ENCODE data around the gene EFR3B. TPM values are rescaled to one million over a fixed set of nuclear protein-coding genes. Genes with fewer than 3 reads are reported as not detected.
"Not testable (repeated sequence)": the region's sequence is repeated elsewhere in the genome, so short reads cannot be mapped to it uniquely, and the experiment has no call there.

Gene EFR3B
- total RNA-seq, 4 donors from 2014 or later = under 0.01 to 6.1 (median 1.3) TPM; not detected in 1

- DNase-seq = no peak
- Histone ChIP-seq H3K27ac (no peak overlapping the region), H3K9me3 (no peaks in the 10 kb centered on the region), H3K36me3 (no peaks in the 10 kb centered on the region), H3K4me3 (no peak overlapping the region), H3K4me1 (no peaks in the 10 kb centered on the region), H3K27me3 (no peaks in the 10 kb centered on the region)
- intact Hi-C loops (cut with DNase I; ENCODE audit: low total_unique reads) = no loop called here
- no peak for TF ChIP-seq CTCF (IDR thresholded peaks at IDR 0.05)
- TF ChIP-seq POLR2A (IDR thresholded peaks at IDR 0.05) = no peak
Measured at GRCh38 chr2:25119263-25119662, 77.4 kb downstream of the EFR3B start.

DNA sequence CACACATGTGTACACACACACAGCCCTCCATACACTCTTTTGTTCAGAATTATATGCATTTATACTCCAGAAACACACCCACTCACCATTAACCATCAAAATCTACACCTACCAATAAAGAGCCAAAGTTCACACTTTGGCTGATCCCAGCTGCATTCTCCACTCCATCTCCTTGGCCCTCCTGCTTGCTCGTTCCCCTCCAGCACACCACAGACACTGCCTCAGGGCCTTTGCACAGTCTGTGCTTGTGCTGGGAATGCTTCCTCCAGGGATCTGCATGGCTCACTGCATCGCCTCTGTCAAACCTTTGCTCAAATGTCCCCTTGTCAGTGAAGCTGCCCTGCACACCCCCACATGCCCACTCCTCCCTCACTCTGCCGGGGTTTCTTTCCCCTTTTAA is 80.5 kb downstream of the EFR3B start:
- no peaks in the 10 kb centered on the region for H3K4me1 ChIP-seq
- H3K27ac ChIP-seq = no peak overlapping the region
- TF ChIP-seq POLR2A (IDR thresholded peaks at IDR 0.05) = no peak
- H3K4me3 ChIP-seq = no peak overlapping the region
- H3K36me3 ChIP-seq = no peaks in the 10 kb centered on the region
- H3K27me3 ChIP-seq = no peaks in the 10 kb centered on the region
- no peaks in the 10 kb centered on the region for H3K9me3 ChIP-seq
- intact Hi-C loops (cut with DNase I; ENCODE audit: low total_unique reads) = no loop called here
- DNase-seq = no peak

GRCh38 chr2:25123682-25124081 is 81.8 kb downstream of the EFR3B start:
- Histone ChIP-seq H3K27me3 (no peaks in the 10 kb centered on the region), H3K4me1 (no peaks in the 10 kb centered on the region), H3K4me3 (no peak overlapping the region), H3K36me3 (no peaks in the 10 kb centered on the region), H3K9me3 (no peaks in the 10 kb centered on the region), H3K27ac (no peak overlapping the region)
- intact Hi-C loops (cut with DNase I; ENCODE audit: low total_unique reads) = no loop called here
- no peak for TF ChIP-seq CTCF (IDR thresholded peaks at IDR 0.05)
- TF ChIP-seq POLR2A (IDR thresholded peaks at IDR 0.05) = no peak
- DNase-seq = no peak

GRCh38 chr2:25125189-25125588 is 83.3 kb downstream of the EFR3B start:
- Histone ChIP-seq H3K36me3 (no peaks in the 10 kb centered on the region), H3K27me3 (no peaks in the 10 kb centered on the region), H3K4me3 (no peak overlapping the region), H3K27ac (no peak overlapping the region), H3K9me3 (no peaks in the 10 kb centered on the region), H3K4me1 (no peaks in the 10 kb centered on the region)
- no peak for TF ChIP-seq CTCF (IDR thresholded peaks at IDR 0.05)
- TF ChIP-seq POLR2A (IDR thresholded peaks at IDR 0.05) = no peak
- intact Hi-C loops (cut with DNase I; ENCODE audit: low total_unique reads) = no loop called here
- DNase-seq = no peak

DNA sequence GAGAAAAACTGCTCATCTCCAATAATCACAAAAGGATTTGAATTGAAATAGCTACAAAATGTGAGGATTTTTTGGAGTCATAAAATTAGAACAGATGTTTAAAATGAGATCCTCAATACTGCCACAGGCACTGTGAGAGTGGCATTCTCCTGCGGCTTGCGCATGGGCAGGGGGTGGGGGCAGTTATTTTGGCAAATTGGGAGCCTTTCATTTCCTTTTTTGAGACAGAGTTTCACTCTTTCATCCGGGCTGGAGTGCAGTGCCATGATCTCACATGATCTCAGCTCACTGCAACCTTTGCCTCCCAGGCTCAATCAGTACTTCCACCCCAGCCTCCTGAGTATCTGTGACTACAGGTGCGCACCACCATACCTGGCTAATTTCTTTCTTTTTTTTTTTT is 84.1 kb downstream of the EFR3B start:
- no peaks in the 10 kb centered on the region for H3K36me3 ChIP-seq
- no peaks in the 10 kb centered on the region for H3K9me3 ChIP-seq
- intact Hi-C loops (cut with DNase I; ENCODE audit: low total_unique reads) = no loop called here
- H3K27ac ChIP-seq = no peak overlapping the region
- H3K4me3 ChIP-seq = no peak overlapping the region
- DNase-seq = no peak
- no peaks in the 10 kb centered on the region for H3K27me3 ChIP-seq
- no peak for TF ChIP-seq POLR2A (IDR thresholded peaks at IDR 0.05)
- TF ChIP-seq CTCF (IDR thresholded peaks at IDR 0.05) = no peak
- H3K4me1 ChIP-seq = no peaks in the 10 kb centered on the region

- H3K27ac ChIP-seq; H3K4me3 ChIP-seq; H3K9me3 ChIP-seq; H3K4me1 ChIP-seq; DNase-seq; H3K27me3 ChIP-seq; H3K36me3 ChIP-seq; intact Hi-C loops (cut with DNase I; ENCODE audit: low total_unique reads): not testable (repeated sequence)
Measured at GRCh38 chr2:25127071-25127470, 85.2 kb downstream of the EFR3B start.
